ENCODE data around the gene OBP2A.
"Not testable (repeated sequence)": the region's sequence is repeated elsewhere in the genome, so short reads cannot be mapped to it uniquely, and the experiment has no call there.

Gene OBP2A

DNA sequence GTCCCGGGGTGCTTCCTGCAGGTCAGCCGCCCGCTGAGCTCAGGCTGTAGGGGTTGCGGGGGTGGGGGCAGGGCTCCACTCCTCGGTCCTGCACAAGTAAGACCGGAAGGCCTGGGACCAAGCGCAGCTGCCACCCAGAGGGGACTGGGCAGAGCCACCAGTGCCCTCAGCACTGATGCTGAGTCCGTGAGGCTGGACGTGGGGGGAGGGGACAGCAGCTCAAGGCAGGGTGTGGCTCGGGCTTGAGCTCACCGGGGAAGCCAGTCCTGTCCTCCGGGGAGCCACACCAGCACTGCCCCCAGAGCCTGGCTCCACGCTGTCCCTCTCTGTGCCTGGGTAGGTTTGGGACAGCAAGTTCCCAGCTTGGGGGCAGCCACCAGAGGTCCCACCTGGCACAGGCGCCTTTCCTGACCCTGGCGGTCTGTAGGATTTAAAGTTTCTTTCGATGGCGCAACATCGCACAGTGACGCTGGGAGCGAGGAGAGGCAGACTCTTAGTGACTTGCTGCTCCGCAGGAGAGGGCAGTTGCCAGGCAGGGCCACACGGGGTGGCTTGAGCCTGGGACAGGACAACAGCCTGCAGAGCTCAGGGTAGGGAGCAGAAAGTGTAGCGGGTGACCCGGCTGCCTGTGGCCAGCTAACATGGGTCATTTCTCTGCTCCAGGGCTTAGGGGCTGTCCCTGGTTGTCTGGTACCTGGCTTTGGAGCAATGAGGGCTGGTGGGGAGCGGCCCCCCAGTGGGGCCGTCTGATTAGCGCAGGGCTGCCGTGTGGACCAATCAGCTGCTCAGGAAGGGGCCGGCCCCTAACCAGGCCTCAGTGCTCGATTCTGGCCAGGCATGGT, 19.0 kb upstream of the OBP2A start:
- DNase-seq (ENCODE audit: low spot score), result no peak

DNA sequence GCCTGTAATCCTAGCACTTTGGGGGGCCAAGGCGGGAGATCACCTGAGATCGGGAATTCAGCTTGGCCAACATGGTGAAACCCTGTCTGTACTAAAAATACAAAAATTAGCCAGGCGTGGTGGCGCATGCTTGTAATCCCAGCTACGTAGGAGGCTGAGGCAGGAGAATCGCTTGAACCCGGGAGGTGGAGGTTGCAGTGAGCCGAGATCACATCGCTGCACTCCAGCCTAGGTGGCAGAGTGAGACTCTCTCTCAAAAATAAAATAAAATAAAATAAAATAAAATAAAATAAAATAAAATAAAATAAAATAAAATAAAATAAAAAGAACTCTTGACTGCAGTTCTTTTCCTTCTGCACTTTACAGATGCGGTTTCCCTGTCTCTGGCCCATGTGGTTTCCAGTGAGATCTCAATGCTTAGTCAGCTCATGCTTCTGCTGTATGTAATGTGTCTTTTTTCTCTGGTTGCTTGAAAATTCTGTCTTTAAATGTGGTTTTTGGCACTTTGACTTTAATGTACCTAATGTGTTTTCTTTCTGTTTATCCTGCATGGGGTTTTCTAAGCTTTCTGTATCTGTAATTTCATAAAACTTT, 17.0 kb upstream of the OBP2A start:
- not testable (repeated sequence) for DNase-seq (ENCODE audit: low spot score)

DNA sequence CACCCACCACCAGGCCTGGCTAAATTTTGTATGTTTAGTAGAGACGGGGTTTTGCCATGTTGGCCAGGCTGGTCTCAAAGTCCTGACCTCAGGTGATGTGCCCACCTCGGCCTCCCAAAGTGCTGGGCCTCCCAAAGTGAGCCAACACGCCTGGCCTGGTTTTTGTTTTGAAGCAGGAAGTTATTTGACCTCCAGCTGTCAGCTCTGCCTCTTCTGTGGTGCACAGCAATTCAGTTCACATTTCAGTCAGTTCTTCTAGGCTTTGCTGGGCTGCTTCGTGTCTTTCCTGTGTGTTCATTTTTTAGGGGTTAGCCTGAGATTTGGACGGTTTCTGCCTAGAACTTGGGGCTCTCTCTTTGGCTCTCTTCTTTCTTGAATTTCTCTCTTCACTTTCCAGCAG, 15.8 kb upstream of the OBP2A start:
- DNase-seq (ENCODE audit: low spot score), result no peak

DNA sequence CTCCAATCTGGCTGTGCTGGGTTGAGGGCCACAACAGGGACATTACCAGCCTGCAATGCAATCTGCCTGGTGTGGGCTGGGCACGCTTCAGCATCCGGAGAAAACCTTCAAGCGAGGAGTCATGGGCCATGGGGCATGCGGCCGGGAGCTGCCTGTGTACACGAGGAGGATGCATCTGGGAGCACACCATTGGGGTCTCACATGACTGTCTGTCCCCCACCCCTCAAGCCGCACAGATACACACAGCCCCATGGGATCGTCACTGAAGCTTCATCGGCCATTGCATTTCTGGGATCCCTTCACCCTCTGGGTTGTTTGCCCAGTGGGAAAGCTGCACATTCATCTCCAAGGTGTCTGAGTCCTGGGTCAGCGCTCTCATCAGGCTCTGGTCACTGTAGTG, 14.8 kb upstream of the OBP2A start:
- DNase-seq (ENCODE audit: low spot score), result no peak

DNA sequence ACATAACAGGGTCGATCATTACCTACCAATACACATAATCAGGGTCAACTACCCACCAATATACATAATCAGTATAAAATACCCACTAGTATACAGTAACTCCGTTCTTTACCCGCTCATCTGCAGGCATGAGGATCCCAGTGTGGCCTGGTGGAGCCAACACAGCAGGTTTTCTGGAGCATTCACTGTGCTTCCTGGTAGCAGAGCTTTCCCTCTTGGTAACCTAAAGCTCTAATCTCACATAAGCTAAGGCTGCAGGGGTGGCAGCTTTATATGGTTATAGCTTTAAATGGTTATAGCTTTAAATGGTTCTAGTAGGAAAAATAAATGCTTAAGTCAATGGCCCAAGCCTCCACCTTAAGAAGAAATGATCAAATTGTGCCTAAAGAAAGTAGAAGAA, 12.8 kb upstream of the OBP2A start:
- no peak for DNase-seq (ENCODE audit: low spot score)

DNA sequence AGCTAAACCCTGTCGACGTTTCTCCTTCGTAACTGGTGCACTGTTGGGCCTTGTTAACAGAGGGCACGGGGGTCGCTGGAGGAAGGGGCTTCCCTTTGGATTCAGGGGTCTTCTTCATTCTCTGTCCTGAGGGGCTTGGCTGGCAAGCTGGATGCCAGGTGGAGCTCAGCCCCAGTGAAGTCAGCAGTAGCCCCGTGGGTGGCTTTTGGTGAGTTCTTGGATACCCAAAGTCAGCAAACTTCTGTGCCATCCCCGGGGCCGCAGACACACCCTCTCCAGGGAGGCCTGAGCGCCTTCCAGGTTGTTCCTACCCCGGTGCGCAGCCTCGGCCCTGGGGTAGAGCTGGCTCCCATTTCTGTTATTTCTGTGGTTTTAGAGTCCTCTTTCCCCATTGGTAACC, 12.3 kb upstream of the OBP2A start:
- no peak for DNase-seq (ENCODE audit: low spot score)

DNA sequence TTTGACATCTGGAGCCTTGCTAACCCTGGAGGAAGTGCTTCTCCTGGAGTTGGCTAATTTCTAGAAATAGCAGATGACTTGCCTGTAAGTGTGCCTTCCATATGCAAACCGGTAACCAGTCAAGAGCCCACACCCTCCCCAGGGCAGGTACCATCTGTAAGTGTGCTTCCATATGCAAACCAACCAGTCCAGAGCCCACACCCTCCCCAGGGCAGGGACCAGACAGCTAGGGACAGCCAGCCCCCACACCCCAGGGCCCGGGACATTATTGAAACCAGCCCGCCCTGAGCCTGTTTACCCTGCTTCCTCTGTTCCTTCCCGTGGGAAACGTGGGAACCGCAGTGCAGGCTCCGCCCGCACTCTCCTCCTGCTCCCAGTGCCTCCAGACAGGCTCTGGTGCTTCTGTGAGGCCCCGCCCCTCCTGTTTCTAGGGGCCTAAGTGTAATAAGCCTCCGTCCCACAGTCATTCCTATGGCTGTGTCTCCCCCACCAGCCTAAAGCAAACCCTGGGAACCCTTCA, 11.7 kb upstream of the OBP2A start:
- DNase-seq (ENCODE audit: low spot score), result not testable (repeated sequence)

DNA sequence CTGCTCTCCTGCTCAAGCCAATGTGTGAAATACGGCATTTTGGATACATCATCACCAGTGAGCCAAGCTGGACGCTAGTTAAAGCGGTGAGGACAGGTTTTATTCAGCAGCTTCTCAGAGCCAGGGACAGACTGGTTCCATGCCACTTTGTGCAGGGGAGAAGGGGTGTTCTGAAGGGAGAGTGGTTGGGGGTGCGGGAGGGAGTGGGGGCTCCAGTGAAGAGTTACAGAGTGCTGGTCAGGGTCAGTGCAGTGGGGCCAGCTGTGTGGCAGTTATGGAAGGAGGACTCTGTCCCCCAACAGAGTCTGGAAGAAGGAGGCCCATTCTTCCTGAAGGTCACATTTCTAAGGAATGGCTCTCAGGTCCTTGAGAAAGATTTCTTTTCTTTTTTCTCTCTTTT, 11.1 kb upstream of the OBP2A start:
- DNase-seq (ENCODE audit: low spot score), result not testable (repeated sequence)

DNA sequence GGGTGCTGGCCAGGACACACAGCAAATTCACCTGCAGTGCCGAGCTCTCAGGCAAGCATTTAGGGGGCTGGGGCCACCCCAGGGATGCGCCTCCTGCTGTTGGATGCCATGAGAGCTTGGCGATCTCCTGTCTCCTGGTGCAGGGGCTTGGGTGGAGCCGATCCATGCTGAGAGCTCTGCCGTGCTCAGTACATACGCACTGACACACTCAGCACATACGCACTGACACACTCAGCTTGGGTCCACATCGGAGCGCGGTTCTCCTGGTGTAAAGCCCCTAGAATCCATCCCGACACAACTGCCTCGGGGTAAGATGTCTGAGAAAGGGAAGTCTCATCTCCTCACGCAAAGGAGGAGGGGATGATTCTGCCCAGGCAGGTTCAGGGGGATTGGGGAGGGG, 10.3 kb upstream of the OBP2A start:
- DNase-seq (ENCODE audit: low spot score), result not testable (repeated sequence)

DNA sequence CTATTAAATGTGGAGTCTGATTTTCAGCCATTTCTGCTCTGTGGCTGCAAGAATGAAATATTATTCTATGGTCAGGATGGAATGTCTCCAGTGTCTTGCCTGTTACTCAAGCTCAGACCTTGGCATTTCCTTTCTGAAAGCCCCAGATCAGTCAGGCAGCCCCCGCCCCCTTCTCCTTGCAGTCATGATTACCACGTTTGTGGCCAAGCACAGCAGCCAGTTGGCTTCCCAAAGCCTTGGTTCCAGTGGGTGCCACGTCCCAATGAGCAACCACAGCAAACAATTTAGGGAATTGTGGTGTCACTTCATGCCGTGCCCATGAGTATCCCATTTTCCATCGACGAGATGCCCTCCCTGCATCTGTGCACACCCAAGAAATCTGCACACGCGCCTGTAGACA, 9.7 kb upstream of the OBP2A start:
- no peak for DNase-seq (ENCODE audit: low spot score)

DNA sequence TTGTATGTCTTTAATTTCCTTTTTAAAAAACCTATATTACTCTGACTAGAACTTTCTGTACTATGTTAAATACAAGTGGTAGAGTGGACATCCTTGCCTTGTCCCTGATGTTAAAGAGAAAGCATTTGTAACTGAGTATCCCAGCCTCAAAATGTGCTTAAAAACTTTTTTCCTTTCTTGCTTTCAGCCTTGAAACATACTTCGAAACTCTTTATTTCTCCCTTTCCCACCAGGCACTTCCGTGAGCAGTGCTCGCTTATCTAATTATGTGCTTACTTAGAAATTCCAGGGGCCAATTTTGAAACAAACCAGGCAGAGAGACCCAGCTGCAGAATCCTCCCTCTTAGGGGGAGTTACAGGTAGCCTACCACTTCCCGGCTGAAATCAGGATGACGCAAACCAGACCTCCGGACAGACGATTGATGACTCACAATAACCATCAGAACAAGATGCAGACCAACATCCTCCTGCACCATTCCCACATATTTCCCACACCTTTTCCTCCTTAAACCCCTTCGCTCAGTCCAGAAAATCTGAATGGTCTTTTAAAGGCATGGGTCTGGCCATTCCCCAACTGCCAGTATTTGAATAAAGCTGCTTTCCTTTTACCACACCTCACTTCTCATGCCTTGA, 2.5 kb upstream of the OBP2A start:
- DNase-seq (ENCODE audit: low spot score), result not testable (repeated sequence)

DNA sequence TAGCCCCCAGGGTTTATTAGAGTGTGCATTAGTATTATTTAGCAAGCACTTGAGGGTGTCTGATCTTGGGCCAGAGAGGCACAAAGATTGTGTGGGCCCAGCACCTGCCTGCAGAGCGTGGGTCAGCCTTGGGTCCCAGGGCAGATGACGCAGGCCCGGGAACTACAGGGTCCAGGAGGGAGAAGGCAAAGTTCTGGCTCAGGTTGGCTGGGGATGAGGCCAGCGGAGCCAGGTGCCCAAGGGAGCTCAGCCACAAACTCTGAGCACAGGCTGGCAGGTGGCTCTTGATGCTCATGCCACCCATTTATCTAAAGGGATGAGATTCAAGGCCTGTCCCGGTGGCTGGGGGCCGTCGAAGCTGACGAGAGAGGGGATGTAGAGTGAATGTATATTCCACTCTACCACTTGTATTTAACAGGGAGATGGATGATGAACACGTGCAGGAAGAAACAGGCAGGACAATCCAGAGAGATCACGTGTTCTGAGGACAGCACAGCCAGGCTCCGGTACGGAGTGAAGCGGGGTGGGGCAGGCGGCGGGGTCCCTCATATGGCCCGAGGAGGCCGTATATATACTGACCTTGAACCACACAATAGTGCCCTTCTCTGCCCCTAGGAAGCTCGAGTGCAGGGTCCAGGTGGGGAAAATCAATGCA, 818 bp upstream of the OBP2A start:
- DNase-seq (ENCODE audit: low spot score), result no peak

DNA sequence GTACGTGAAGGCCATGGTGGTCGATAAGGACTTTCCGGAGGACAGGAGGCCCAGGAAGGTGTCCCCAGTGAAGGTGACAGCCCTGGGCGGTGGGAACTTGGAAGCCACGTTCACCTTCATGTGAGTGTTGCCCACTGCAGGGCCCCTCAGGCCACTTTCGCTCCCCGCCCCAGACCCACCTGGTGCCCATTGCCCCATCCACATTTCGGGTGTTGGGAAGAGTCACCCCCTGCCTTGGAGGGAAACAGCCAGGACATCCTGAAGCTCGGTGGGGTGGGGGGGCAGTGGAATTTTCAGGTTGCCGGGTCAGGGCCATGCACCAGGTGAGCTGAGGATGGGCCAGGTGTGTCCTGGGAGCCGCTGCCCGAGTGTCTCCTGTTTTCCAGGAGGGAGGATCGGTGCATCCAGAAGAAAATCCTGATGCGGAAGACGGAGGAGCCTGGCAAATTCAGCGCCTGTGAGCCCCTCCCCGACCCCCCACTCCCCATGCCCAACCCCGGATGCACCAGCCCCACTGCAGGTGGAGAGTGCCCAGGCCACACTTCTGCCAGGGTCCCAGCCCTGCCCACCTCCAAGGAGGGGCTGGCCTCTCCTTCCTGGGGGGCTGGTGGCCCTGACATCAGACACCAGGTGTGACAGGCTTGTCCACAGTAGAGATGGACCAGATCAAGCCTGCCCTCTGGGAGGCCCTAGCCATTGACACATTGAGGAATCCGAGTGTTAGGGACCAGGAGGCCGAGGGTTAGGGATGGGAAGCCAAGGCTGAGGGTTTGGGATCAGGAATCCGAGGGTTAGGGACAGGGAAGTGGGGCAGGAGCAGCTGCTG, 1.1 kb downstream of the OBP2A start:
- not testable (repeated sequence) for DNase-seq (ENCODE audit: low spot score)

DNA sequence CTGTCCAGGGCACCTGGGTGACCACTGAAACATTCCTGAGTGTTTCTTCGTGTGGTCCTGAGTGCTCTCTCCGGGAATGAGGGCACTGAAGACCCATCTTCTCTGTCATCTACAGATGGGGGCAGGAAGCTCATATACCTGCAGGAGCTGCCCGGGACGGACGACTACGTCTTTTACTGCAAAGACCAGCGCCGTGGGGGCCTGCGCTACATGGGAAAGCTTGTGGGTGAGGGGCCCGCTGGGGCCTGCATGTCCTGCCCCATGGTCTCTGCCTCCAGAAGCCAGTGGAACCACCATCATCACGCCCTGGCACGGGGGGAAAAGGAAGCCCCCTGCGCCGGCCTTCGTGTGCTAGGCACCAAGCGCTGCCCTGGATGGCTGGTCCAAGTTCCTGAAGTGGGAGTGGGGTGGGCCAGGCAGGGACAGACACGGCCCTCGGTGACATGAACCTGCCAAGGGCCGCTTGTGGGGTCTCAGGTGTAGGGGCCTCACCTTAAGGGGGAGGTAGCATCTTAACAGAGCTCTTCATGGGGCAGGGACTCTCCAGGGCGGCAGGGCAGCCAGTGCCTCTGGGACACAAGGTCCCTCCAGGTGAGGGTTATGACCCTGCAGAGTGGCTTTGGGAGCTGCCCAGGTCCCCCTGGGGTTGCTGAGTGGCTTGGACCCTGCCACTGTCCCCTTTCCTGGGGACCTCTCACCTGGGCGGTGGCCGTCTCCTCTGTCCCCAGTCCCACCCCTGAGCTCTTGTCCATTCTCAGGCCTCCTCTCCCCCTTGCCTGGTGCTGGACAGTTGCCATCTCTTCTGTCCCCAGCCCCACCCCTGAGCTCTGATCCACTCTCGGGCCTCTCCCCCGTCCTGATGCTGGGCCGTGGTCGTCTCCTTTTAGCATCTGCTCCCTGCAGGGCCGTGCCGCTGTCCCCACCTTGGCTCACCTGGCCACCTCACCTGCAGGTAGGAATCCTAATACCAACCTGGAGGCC, 2.1 kb downstream of the OBP2A start:
- no peak for DNase-seq (ENCODE audit: low spot score)

DNA sequence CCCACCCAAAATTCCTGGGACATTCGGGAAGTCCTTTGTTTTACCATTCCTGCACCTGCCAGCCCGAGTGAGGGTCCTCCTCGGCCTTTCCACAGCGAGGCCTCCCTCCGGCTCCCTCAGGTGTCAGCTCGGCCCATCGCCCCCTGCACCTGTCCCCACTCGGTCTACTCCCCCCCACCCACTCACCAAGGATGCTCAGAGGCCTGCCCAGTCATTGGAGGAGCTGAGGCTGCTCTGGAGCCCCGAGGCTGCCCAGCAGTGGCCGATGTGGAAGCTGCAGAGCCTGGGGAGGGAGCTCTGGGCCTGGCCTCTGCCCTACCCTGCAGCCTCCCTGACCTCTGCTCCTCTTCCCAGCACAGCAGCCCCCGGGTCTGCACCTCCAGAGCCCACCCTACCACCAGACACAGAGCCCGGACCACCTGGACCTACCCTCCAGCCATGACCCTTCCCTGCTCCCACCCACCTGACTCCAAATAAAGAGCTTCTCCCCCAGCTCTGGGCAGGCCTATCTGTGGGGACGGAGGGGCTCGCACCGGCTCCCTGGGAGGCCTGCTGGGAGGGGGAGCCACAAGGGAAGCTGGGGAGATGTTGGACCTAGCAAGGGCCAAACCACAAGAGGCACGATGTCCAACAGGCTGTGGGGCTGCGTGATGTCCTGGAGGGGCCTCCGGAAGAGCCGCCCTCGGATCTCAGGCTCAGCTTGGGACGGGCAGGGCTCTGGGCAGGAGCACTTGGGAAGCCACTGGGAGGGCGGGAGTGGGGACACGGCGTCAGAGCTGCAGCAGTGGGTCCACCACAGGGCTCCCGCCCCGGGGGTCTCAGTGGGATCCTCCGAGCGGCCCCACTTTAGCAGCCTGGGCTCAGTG, 3.8 kb downstream of the OBP2A start:
- DNase-seq (ENCODE audit: low spot score), result not testable (repeated sequence)

DNA sequence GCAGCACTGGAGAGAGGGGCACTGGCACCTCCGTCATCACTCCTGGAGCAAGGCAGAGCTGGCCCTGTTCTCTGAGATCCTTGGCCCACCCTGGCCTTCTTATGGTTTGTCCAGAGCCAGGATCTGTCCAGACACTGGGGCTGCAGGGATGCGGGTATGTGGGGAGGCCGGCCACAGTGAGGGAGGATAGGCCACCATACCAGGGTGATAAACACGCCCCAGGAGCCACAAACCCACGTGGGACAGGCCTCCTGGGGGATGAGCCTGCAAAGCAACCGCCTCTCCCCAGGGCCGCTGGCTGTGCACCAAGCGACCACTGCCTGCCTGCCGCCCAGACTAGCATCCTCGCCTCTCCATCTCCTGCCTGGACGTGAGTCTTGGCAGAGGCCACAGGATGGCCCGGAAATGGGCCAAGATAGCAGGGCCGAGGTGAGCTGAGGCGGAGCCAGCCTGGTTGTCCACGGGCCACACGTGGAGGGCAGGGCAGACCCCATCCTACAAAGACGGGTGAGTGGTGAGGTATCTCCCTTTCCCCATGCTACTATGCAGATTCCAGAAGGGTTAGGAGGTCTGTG, 4.5 kb downstream of the OBP2A start:
- DNase-seq (ENCODE audit: low spot score), result no peak

DNA sequence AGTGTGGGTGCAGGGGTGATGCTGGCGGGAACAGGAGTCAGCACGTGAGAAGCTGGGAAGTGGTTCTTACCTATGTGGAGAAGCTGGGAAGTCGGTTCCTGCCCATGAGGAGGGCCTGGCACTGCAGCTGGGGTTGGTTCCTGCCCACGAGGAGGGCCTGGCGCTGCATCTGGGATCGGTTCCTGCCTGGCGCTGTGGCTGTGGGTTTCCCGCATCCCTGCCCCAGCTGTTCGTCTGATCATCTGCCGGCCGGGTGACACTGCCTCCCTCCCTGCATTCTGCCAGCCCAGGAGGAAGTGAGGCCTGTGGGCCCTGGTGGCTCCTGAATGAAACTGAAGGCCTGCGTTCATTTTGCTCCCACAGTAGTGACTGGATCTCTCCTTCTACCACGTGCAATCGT, 5.1 kb downstream of the OBP2A start:
- no peak for DNase-seq (ENCODE audit: low spot score)

DNA sequence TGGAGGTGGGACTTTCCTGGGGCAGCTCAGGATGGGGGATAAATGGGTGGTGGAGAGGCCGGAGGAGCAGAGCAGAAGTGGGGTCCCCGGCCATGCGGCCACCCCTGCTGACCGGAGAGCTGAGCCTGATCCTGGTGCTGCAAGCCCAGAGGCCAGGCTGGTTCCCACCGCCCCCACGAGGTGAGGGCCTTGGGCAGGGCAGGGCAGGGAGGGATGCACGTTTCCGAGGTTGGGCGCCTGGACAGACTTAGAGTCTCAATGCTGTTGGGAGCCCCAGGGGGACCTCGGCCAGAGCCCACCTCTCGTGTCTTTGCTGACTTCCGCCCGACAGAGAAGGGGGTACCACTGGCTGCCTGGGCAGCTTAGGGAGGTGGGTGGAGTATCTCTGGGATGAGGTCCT, 5.5 kb downstream of the OBP2A start:
- no peak for DNase-seq (ENCODE audit: low spot score)
